ENCODE results near the gene CSK. TPM values are rescaled to one million over a fixed set of nuclear protein-coding genes. Genes with fewer than 3 reads are reported as not detected.

Gene CSK
- total and polyA plus RNA-seq, 2 donors (not counting 1 experiment from before 2014, with no cell fraction given): 325 to 651 TPM

GRCh38 chr15:74776821-74777768, 4.8 kb upstream of the CSK start:
- no peak for TF ChIP-seq CTCF (IDR thresholded peaks at IDR 0.05)
- no peak for TF ChIP-seq EZH2 (IDR thresholded peaks at IDR 0.05; ENCODE audit: borderline replicate concordance, insufficient read depth, low read depth, low read length, poor library complexity, severe bottlenecking)
- Histone ChIP-seq H3K4me3 (ENCODE audit: control extremely low read depth in 1 of 5, extremely low read depth in 1 of 5, insufficient read depth in 1 of 5, low read depth in 2 of 5, low read length in 4 of 5) (peak overlapping the region in 4 of 5 experiments; percentile 25 to 46 (median 34)), H3K9ac (ENCODE audit: low read length) (peak overlapping the region; percentile 47), H4K20me1 (ENCODE audit: control insufficient read depth, insufficient read depth, low read length, poor library complexity, severe bottlenecking) (no peaks in the 10 kb centered on the region), H2AFZ (ENCODE audit: insufficient read depth, low read depth, low read length, poor library complexity, severe bottlenecking) (no peak overlapping the region), H3K9me3 (ENCODE audit: control extremely low read depth in 1 of 3, control insufficient read depth in 2 of 3, insufficient read depth in 1 of 3, low read length in 2 of 3) (peaks cover 0 to 6% (median 0%) of the 10 kb centered on the region in 3 donors), H3K36me3 (replicated peaks in 1 of 2; ENCODE audit: control extremely low read depth in 1 of 2, control insufficient read depth in 1 of 2, extremely low read depth in 1 of 2, insufficient read depth in 2 of 2, low read length in 1 of 2) (no peaks in the 10 kb centered on the region), H3K79me2 (ENCODE audit: control insufficient read depth, insufficient read depth, low read length) (peaks cover 67% of the 10 kb centered on the region), H3K27me3 (replicated peaks in 1 of 4; ENCODE audit: control extremely low read depth in 1 of 4, control insufficient read depth in 3 of 4, insufficient read depth in 4 of 4, low read length in 3 of 4) (no peaks in the 10 kb centered on the region), H3K27ac (ENCODE audit: low read length in 2 of 2) (peak overlapping the region; percentile 91 to 99), H3K4me2 (replicated peaks; ENCODE audit: low read depth, low read length, poor library complexity, severe bottlenecking) (peak overlapping the region; percentile 74), H3K4me1 (ENCODE audit: control insufficient read depth in 2 of 2, insufficient read depth in 2 of 2, low read length in 2 of 2) (peaks cover 93 to 96% of the 10 kb centered on the region in 2 donors)
- ChIA-PET POLR2A (interaction anchor here (0.5 to 15.2 kb wide), 8 partner anchors 16 to 677 kb away, joined by 3 to 572 read pairs (median 4); partner anchors contain the start of genes CYP1A1 and SIN3A), CTCF (interaction anchor here (0.6 to 37.1 kb wide), 12 partner anchors 3 to 804 kb away, joined by 3 to 2548 read pairs (median 4); partner anchors contain the start of genes CSK, FAM219B, LMAN1L and MPI)
- WGBS (ENCODE audit: insufficient coverage): 1% methylated on average over 11 of the region's 13 CpGs
- DNase-seq (peak; percentile 93), ATAC-seq (ENCODE audit: low read depth) (peak; percentile 64)
- peak overlapping the region; percentile 85 for H3K4me3 Mint-ChIP-seq
- peak overlapping the region; percentile 98 for H3K27ac Mint-ChIP-seq
- H3K9me3 Mint-ChIP-seq (ENCODE audit: insufficient read depth): no peaks in the 10 kb centered on the region
- peaks cover 93% of the 10 kb centered on the region for H3K4me1 Mint-ChIP-seq
- intact Hi-C loops (cut with micrococcal nuclease): loop anchor here (1.0 to 5.0 kb wide), 3 partner anchors 10 to 785 kb away; partner anchors contain the start of genes PML and STOML1
- no peaks in the 10 kb centered on the region for H3K27me3 Mint-ChIP-seq

Data from B cell (primary cell).